ENCODE results near the gene RAD52. TPM values are rescaled to one million over a fixed set of nuclear protein-coding genes. Genes with fewer than 3 reads are reported as not detected.

The RAD52 gene
- polyA plus RNA-seq, 1 donor = 26.7 TPM

DNA sequence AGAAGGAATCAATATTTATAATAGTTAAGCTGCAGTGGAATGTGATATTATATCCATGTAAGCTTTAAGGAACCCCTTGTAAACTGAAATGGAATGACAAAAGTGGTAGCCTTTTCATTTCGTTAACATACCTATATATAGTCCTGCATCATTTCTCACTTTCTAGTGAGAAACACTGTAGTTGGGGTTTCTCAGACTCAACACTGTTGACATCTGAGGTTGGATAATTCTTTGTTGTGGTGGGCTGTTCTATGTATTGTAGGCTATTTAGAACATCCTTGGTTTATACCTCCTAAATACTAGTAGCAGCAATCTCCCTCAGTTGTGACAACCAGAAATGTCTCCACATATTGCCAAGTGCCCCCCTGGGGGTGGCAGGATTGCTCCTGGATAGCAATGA, 79.1 kb downstream of the RAD52 start:
- DNase-seq (ENCODE audit: low read depth) = no peak

- DNase-seq (ENCODE audit: low read depth) = no peak
Observed at GRCh38 chr12:868722-869121, 80.8 kb downstream of the RAD52 start.

- DNase-seq (ENCODE audit: low read depth) = no peak
Observed at GRCh38 chr12:867905-868304, 81.6 kb downstream of the RAD52 start.

GRCh38 chr12:865614-866013, 83.9 kb downstream of the RAD52 start:
- no peak for DNase-seq (ENCODE audit: low read depth)

DNA sequence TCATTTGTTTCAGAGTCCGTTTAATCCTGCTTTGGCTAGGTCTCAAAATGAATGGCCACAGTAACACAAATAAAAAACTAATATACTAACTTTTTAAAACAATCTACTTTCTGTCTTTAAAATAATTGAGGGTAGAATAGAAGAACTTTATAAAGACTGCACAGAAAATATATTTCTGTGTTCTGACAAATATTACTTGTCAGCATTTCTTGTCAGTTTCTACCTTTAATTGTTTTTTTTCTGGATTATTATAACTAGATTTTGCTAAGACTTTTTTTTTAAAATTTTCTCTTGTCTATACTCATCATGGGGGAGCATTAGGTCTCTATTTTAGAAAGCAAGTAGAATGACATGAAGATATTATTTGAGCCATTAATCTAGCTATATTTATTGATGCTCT, 86.2 kb downstream of the RAD52 start:
- DNase-seq (ENCODE audit: low read depth) = no peak

- DNase-seq (ENCODE audit: low read depth) = no peak
Observed at GRCh38 chr12:862303-862911, 87.1 kb downstream of the RAD52 start.

Other genes with a start within 250 kb of the RAD52 start
- gene WNK1, start 197.1 kb downstream of the RAD52 start, polyA plus RNA-seq (ENCODE audit: insufficient read length) = 65.0 TPM
- 20.4 TPM for gene ERC1, start 41.5 kb upstream of the RAD52 start, polyA plus RNA-seq (ENCODE audit: insufficient read length)